ENCODE measurements around the gene SGPP1. TPM values are rescaled to one million over a fixed set of nuclear protein-coding genes. Genes with fewer than 3 reads are reported as not detected.
"Not testable (repeated sequence)": the region's sequence is repeated elsewhere in the genome, so short reads cannot be mapped to it uniquely, and the experiment has no call there.

The SGPP1 gene
- total and polyA plus RNA-seq, 2 donors (not counting 1 experiment from before 2014, with no cell fraction given) = 13.8 to 46.4 TPM

DNA sequence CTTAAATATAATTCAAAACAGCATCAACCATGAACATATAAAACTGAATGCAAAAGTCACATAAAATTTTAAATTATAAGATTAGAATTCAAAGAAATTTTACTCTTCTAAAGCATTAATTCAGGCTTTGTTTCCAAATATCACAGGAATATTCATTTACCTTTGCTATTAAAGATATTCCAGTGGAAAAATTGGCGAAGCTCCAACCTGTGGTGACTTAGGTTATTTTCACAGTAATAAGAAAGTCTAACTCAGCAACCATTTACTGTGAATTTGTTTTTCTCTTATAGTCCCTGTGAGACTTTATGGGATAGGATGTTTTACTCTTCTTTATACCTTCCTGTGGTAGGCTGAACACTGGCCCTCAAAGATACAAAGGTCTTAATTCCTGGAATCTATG lies 89.4 kb downstream of the SGPP1 start:
- H3K27me3 ChIP-seq (replicated peaks in 1 of 4; ENCODE audit: control extremely low read depth in 1 of 4, control insufficient read depth in 3 of 4, insufficient read depth in 4 of 4, low read length in 3 of 4) = no peaks in the 10 kb centered on the region
- TF ChIP-seq, protein P1, sequence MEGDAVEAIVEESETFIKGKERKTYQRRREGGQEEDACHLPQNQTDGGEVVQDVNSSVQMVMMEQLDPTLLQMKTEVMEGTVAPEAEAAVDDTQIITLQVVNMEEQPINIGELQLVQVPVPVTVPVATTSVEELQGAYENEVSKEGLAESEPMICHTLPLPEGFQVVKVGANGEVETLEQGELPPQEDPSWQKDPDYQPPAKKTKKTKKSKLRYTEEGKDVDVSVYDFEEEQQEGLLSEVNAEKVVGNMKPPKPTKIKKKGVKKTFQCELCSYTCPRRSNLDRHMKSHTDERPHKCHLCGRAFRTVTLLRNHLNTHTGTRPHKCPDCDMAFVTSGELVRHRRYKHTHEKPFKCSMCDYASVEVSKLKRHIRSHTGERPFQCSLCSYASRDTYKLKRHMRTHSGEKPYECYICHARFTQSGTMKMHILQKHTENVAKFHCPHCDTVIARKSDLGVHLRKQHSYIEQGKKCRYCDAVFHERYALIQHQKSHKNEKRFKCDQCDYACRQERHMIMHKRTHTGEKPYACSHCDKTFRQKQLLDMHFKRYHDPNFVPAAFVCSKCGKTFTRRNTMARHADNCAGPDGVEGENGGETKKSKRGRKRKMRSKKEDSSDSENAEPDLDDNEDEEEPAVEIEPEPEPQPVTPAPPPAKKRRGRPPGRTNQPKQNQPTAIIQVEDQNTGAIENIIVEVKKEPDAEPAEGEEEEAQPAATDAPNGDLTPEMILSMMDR (IDR thresholded peaks at IDR 0.05) = no peak
- TF ChIP-seq EZH2 (IDR thresholded peaks at IDR 0.05; ENCODE audit: borderline replicate concordance, insufficient read depth, low read depth, low read length, poor library complexity, severe bottlenecking) = no peak
- no peaks in the 10 kb centered on the region for H4K20me1 ChIP-seq (ENCODE audit: control insufficient read depth, insufficient read depth, low read length, poor library complexity, severe bottlenecking)
- peak overlapping the region; percentile 28 for H3K27ac Mint-ChIP-seq
- ChIA-PET POLR2A (no interaction called here), CTCF (interaction anchor here (1.7 kb wide), 1 partner anchor 11 kb away, joined by 5 read pairs; no protein-coding TSS in a partner anchor)
- peaks cover 0 to 10% (median 5%) of the 10 kb centered on the region in 3 donors for H3K9me3 ChIP-seq (ENCODE audit: control extremely low read depth in 1 of 3, control insufficient read depth in 2 of 3, insufficient read depth in 1 of 3, low read length in 2 of 3)
- peaks cover 2 to 13% of the 10 kb centered on the region in 2 experiments for H3K36me3 ChIP-seq (replicated peaks in 1 of 2; ENCODE audit: control extremely low read depth in 1 of 2, control insufficient read depth in 1 of 2, extremely low read depth in 1 of 2, insufficient read depth in 2 of 2, low read length in 1 of 2)
- peaks cover 54% of the 10 kb centered on the region for H3K4me1 Mint-ChIP-seq
- peaks cover 18 to 24% of the 10 kb centered on the region in 2 donors for H3K4me1 ChIP-seq (ENCODE audit: control insufficient read depth in 2 of 2, insufficient read depth in 2 of 2, low read length in 2 of 2)
- peak overlapping the region in 1 of 2 donors; percentile 65 for H3K27ac ChIP-seq (ENCODE audit: low read length in 2 of 2)
- no peak overlapping the region for H2AFZ ChIP-seq (ENCODE audit: insufficient read depth, low read depth, low read length, poor library complexity, severe bottlenecking)
- peaks cover 71% of the 10 kb centered on the region for H3K79me2 ChIP-seq (ENCODE audit: control insufficient read depth, insufficient read depth, low read length)
- no CpG with 5 or more reads among the region's 1 CpG for WGBS (ENCODE audit: insufficient coverage)
- no peak overlapping the region for H3K4me3 ChIP-seq (ENCODE audit: control extremely low read depth in 1 of 5, extremely low read depth in 1 of 5, insufficient read depth in 1 of 5, low read depth in 2 of 5, low read length in 4 of 5)
- ATAC-seq (ENCODE audit: low read depth) (no peak), DNase-seq (no peak)
- no peaks in the 10 kb centered on the region for H3K27me3 Mint-ChIP-seq
- H3K9ac ChIP-seq (ENCODE audit: low read length) = no peak overlapping the region
- H3K4me3 Mint-ChIP-seq = peak overlapping the region; percentile 4
- H3K9me3 Mint-ChIP-seq (ENCODE audit: insufficient read depth) = peaks cover 9% of the 10 kb centered on the region
- no peak overlapping the region for H3K4me2 ChIP-seq (replicated peaks; ENCODE audit: low read depth, low read length, poor library complexity, severe bottlenecking)
- intact Hi-C loops (cut with micrococcal nuclease) = no loop called here

DNA sequence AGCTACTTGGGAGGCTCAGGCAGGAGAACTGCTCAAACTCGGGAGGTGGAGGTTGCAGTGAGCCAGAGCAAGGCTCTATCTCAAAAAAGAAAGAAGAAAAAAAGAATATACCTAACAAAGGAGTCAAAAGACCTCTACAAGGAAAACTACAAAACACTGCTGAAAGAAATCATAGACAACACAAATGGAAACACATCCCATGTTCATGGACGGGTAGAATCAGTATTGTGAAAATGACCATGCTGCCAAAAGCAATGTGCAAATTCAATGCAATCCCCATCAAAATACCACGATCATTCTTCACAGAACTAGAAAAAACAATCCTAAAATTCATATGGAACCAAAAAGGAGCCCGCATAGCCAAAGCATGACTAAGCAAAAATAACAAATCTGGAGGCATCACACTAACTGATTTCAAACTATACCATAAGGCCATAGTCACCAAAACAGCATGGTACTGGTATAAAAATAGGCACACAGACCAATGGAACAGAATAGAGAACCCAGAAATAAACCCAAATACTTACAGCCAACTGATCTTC lies 91.7 kb downstream of the SGPP1 start:
- H3K27ac Mint-ChIP-seq; DNase-seq; H3K27me3 Mint-ChIP-seq; H4K20me1 ChIP-seq (ENCODE audit: control insufficient read depth, insufficient read depth, low read length, poor library complexity, severe bottlenecking); H3K9me3 Mint-ChIP-seq (ENCODE audit: insufficient read depth); intact Hi-C loops (cut with micrococcal nuclease); H3K9ac ChIP-seq (ENCODE audit: low read length); ATAC-seq (ENCODE audit: low read depth); H3K4me2 ChIP-seq (replicated peaks; ENCODE audit: low read depth, low read length, poor library complexity, severe bottlenecking); H3K27ac ChIP-seq (ENCODE audit: low read length in 2 of 2); H3K27me3 ChIP-seq (replicated peaks in 1 of 4; ENCODE audit: control extremely low read depth in 1 of 4, control insufficient read depth in 3 of 4, insufficient read depth in 4 of 4, low read length in 3 of 4); POLR2A ChIA-PET; H3K4me3 ChIP-seq (ENCODE audit: control extremely low read depth in 1 of 5, extremely low read depth in 1 of 5, insufficient read depth in 1 of 5, low read depth in 2 of 5, low read length in 4 of 5); H3K4me3 Mint-ChIP-seq; H2AFZ ChIP-seq (ENCODE audit: insufficient read depth, low read depth, low read length, poor library complexity, severe bottlenecking): not testable (repeated sequence)
- WGBS (ENCODE audit: insufficient coverage) = 100% methylated on average over 1 of the region's 4 CpGs
- Histone ChIP-seq H3K9me3 (ENCODE audit: control extremely low read depth in 1 of 3, control insufficient read depth in 2 of 3, insufficient read depth in 1 of 3, low read length in 2 of 3) (peaks cover 0 to 10% (median 5%) of the 10 kb centered on the region in 3 donors), H3K79me2 (ENCODE audit: control insufficient read depth, insufficient read depth, low read length) (peaks cover 93% of the 10 kb centered on the region), H3K4me1 (ENCODE audit: control insufficient read depth in 2 of 2, insufficient read depth in 2 of 2, low read length in 2 of 2) (peaks cover 13 to 20% of the 10 kb centered on the region in 2 donors), H3K36me3 (replicated peaks in 1 of 2; ENCODE audit: control extremely low read depth in 1 of 2, control insufficient read depth in 1 of 2, extremely low read depth in 1 of 2, insufficient read depth in 2 of 2, low read length in 1 of 2) (peaks cover 2 to 13% of the 10 kb centered on the region in 2 experiments)
- H3K4me1 Mint-ChIP-seq = peaks cover 56% of the 10 kb centered on the region
- CTCF ChIA-PET = interaction anchor here (4.1 to 7.6 kb wide), 2 partner anchors 133 to 136 kb away, joined by 23 to 84 read pairs; no protein-coding TSS in a partner anchor

Small RNA genes within 50 kb of the gene (small RNA-seq; reads per million reads assigned to genes)
- gene AL161670.1 (ENCODE audit: insufficient read length, low read depth, low replicate concordance) = not detected
- not detected for gene RF00012 (ENCODE audit: insufficient read length, low read depth, low replicate concordance)
- not detected for gene RNU7-116P (ENCODE audit: insufficient read length, low read depth, low replicate concordance)

Other genes starting within 250 kb of the SGPP1 start
- gene PPP2R5E, start 184.7 kb downstream of the SGPP1 start, total RNA-seq = 40.3 and 40.6 TPM in 2 replicates
- gene PPP2R5E, start 184.7 kb downstream of the SGPP1 start, polyA plus RNA-seq = 6.3 and 8.8 TPM in 2 replicates
- gene WDR89, start 86.2 kb downstream of the SGPP1 start, total RNA-seq = 19.0 and 21.8 TPM in 2 replicates
- gene WDR89, start 86.2 kb downstream of the SGPP1 start, polyA plus RNA-seq = 5.9 and 6.1 TPM in 2 replicates
- gene SYNE2, start 124.9 kb upstream of the SGPP1 start, total RNA-seq = 105 TPM in 2 replicates
- 30.8 and 39.5 TPM in 2 replicates for gene SYNE2, start 124.9 kb upstream of the SGPP1 start, polyA plus RNA-seq

Measured in B cell (primary cell).